ENCODE measurements around the gene DFFA.
"Not testable (repeated sequence)": the region's sequence is repeated elsewhere in the genome, so short reads cannot be mapped to it uniquely, and the experiment has no call there.

DFFA gene

DNA sequence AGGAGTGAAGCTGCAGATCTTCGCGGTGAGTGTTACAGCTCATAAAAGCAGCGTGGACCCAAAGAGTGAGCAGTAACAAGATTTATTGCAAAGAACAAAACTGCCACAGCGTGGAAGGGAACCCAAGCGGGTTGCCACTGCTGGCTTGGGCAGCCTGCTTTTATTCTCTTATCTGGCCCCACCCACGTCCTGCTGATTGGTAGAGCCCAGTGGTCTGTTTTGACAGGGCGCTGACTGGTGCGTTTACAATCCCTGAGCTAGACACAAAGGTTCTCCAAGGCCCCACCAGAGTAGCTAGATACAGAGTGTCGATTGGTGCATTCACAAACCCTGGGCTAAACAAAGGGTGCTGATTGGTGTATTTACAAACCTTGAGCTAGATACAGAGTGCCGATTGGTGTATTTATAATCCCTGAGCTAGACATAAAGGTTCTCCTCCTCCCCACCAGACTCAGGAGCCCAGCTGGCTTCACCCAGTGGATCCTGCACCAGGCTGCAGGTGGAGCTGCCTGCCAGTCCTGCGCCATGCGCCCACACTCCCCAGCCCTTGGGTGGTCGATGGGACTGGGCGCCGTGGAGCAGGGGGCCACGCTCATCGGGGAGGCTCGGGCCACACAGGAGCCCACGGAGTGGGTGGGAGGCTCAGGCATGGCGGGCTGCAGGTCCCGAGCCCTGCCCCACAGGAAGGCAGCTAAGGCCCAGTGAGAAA is 46.3 kb downstream of the DFFA start:
- ATAC-seq: not testable (repeated sequence)

DNA sequence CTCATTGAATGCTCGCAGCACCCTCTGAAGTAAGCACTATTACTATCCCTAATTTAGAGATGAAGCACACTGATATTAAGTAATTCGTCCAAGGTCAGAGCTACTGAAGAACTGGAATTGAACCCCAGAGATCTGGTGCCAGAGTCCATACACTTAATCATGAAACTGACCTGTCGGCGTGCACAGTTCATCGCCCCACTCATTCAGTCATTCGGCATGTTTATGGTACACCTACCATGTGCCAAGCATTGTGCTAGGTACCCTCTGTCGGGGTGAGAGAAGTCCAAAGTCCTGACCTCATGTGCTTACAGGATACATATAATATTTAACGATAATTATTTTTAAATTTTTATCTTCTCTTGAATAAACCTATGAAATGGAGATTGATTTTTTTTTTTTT is 47.7 kb downstream of the DFFA start:
- no peak for ATAC-seq

DNA sequence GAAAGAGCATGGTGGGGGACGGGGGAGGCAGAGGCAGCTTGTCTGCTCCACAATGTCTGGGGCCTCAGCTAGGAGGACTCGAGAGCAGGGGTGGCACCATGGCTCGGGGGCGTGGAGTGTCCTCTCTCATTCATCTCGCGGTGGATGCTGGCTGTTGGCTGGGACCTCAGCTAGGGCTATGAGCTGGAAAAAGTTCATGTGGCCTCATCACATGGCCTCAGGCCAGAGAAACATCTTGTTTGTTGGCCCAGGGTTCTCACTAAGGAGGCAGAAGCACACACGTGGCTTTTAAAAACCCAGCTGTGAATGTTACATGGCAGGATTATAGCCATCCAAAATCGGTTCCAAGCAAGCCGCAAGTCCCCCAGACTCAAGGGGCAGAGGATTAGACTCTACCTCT is 48.3 kb downstream of the DFFA start:
- ATAC-seq: no peak

DNA sequence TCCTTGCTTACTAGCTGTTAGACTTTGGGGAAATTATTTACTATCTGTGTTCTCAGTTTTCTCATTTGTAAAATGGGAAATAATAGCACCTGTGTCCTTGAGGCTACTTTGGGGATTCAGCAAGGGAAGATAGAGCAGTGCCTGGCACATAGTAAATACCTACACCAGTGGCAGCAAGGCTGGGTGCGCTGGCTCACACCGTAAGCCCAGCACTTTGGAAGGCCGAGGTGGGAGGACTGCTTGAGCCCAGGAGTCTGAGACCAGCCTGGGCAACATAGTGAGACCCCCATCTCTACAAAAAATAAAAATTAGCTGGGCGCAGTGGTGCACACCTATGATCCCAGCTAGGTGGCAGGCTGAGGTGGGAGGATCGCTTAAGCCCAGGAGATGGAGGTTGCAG is 50.7 kb downstream of the DFFA start:
- ATAC-seq: no peak

DNA sequence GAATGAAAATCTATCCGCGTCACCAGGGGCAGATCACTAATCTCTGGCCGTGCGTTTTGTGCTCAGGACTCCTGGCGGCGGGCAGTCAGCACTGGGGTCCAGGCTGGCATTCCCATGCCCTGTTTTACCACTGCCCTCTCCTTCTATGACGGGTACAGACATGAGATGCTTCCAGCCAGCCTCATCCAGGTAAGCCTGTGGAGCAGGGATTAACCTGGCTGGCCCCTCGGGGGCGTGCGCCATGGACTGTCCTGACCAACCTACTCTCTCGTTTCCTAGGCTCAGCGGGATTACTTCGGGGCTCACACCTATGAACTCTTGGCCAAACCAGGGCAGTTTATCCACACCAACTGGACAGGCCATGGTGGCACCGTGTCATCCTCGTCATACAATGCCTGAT is 53.0 kb downstream of the DFFA start:
- ATAC-seq: no peak

DNA sequence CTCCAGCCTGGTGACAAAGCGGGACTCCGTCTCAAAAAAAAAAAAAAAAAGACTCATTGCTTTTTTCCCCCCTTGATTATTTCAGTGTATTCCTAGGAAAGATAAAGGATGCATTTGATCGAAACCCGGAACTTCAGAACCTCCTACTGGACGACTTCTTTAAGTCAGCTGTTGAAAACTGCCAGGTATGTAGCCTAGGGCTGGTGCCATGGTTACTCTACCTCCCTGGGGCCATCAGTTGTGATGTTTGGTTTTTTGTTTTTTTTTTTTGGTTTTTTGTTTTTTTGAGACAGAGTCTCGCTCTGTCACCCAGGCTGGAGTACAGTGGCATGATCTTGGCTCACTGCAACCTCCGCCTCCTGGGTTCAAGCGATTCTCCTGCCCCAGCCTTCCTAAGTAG is 53.6 kb downstream of the DFFA start:
- not testable (repeated sequence) for ATAC-seq

DNA sequence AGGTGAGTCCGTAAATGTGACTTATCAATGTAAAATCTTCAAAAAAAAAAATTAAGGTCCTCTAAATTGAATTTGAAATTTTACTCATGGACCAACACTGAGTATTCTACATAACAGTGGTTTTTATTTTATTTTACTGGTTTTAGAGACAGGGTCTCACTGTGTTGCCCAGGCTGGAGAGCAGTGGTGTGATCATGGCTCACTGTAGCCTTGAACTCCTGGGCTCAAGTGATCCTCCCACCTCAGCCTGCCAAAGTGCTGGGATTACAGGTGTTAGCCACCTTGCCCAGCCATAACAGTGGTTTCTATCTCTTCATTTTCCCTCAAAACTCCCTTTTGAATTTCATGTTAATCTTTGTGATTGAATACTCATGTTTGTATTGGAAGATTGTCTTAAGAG is 56.4 kb downstream of the DFFA start:
- not testable (repeated sequence) for ATAC-seq

DNA sequence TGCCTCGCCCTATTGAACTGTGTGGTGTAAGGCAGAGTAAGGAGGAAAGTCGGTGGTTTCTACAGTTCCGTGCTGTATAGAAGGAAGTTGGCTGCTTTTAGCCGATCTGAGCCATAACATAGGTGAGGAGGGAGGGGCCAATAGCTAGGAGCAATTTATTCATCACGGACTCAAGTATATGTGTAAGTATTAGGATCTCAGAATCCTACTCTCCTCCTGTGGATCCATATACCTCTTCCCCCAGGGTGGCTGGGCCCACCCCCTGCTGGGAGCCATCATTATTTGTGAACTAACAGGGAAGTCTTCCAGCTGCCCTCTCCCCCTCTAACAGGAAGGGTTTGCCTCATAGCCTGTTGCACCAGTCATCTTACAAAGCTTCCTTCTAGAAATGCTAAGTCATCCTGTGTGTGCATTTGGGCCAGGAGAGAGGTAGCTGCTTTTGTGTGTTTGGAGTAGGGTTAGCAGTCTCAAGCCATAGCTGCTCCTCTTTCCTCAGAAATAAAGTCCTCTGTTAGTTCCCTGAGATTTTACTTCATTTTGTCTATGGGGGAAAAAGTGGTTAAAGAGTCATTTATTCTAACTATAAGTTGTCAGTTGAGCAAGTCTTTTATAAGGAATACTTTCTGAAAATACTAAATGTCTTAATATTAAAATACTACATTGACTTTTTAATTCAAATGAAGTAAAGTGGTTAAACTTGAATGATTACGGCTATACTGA is 57.0 kb downstream of the DFFA start:
- peak; percentile 64 to 65 for ATAC-seq

DNA sequence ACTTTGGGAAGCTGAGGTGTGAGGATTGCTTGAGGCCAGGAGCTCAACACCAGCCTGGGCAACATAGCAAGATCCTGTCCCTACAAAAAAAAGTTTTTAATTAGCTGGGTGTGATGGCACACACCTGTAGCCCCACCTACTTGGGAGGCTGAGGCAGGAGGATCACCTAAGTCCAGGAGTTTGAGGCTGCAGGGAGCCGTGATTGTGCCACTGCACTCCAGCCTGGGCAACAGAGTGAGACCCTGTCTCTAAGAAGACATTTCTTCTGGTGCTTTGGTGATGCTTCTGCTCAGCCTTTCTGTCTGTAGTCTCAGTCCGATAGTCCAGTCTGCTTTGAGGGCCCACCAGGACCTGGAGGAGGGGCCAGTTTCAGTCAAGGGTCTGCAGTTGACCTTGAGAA is 65.1 kb downstream of the DFFA start:
- no peak for ATAC-seq
